HL-60 (cell line): ENCODE data around the gene EIF4G3.
"Not testable (repeated sequence)": the region's sequence is repeated elsewhere in the genome, so short reads cannot be mapped to it uniquely, and the experiment has no call there.

Source experiments
- CTCF ChIP-seq: IDR thresholded peaks from one replicate; pipeline ENCODE4 v1.5.1; 2011; ENCODE audit warnings: low read length, control low read depth, inconsistent platforms; ENCODE audit not compliant: insufficient read depth
- POLR2AphosphoS5 ChIP-seq: IDR thresholded peaks from 2 replicates; pipeline ENCODE4 v1.6.1; 2012; ENCODE audit warnings: low read depth

GRCh38 chr1:21178271-21178670 lies 1.6 kb upstream of the EIF4G3 start:
- TF ChIP-seq POLR2AphosphoS5, CTCF: not testable (repeated sequence)
